Testis (tissue), 2 donors: ENCODE data around the gene ANO10.

Experiments used
- POLR2A ChIP-seq: fragments of 450-650 bp; IDR thresholded peaks from one replicate; pipeline ENCODE4 v1.6.1; 2017; ENCODE audit warnings: antibody characterized with exemption, mild to moderate bottlenecking, moderate library complexity
- TF ChIP-seq, protein P1 (sequence below), 3 experiments: fragments of 450-650 bp in 2 of 3; fragments of 200-600 bp in 1 of 3; sonication (generic) in 1 of 3; IDR thresholded peaks; one replicate each; pipeline ENCODE4 v1.5.1; 2016 to 2019; ENCODE audit warnings: antibody characterized with exemption in 3 of 3, mild to moderate bottlenecking in 2 of 3, moderate library complexity in 1 of 3

DNA sequence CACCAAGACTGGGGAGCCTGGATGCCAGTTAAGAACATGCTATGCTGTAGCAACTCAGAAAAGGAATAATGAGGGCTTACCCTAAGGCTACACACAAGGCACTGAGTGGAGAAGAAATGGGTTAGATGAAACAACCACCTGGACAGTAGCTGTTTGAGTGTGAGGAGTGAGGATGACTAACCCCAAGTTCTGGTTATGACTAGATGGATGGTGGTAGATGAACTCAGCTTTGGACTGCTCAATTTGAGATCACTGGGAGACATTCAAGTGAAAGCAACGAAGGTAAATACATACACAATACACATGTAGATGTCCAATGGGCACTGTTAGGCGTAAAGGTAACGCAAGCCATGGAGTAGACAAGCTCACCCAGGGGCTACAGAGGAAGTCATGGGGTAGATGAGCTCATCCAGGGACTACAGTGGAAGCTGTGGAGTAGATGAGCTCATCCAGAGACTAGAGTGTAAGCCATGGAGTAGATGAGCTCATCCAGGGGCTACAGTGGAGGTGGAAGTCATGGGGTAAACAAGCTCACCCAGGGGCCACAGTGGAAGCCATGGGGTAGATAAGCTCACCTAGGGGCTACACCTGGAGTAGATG lies 98.3 kb downstream of the ANO10 start:
- TF ChIP-seq, protein P1, sequence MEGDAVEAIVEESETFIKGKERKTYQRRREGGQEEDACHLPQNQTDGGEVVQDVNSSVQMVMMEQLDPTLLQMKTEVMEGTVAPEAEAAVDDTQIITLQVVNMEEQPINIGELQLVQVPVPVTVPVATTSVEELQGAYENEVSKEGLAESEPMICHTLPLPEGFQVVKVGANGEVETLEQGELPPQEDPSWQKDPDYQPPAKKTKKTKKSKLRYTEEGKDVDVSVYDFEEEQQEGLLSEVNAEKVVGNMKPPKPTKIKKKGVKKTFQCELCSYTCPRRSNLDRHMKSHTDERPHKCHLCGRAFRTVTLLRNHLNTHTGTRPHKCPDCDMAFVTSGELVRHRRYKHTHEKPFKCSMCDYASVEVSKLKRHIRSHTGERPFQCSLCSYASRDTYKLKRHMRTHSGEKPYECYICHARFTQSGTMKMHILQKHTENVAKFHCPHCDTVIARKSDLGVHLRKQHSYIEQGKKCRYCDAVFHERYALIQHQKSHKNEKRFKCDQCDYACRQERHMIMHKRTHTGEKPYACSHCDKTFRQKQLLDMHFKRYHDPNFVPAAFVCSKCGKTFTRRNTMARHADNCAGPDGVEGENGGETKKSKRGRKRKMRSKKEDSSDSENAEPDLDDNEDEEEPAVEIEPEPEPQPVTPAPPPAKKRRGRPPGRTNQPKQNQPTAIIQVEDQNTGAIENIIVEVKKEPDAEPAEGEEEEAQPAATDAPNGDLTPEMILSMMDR (IDR thresholded peaks at IDR 0.05): no peak
- TF ChIP-seq POLR2A: no peak
